DND-41 (cell line): ENCODE measurements around the gene ZC3H13.

Experiments
- ATAC-seq: fragments of 200-7000 bp; cut with Tn5 transposase; 3 replicates; pipeline ENCODE4 v1.9.1; 2021; ENCODE audit warnings: low read depth; ENCODE audit not compliant: insufficient read depth
- DNase-seq: peaks from one replicate; pipeline ENCODE4 v3.0.0-alpha.2; 2020
- H2AFZ ChIP-seq: 2 replicates; pipeline ENCODE4 v1.6.0; 2012; ENCODE audit warnings: low read depth, low read length
- H3K27ac ChIP-seq: 2 replicates; pipeline ENCODE4 v1.5.1; 2012; ENCODE audit warnings: low read length, inconsistent platforms
- H3K27me3 ChIP-seq: fragments of 200-600 bp; sonication (generic); 2 replicates; pipeline ENCODE4 v1.6.0; 2012; ENCODE audit warnings: low read length, mild to moderate bottlenecking, inconsistent platforms; ENCODE audit not compliant: insufficient read depth, poor library complexity
- H3K36me3 ChIP-seq: 2 replicates; pipeline ENCODE4 v1.5.1; 2012; ENCODE audit warnings: low read length, inconsistent platforms; ENCODE audit not compliant: insufficient read depth
- H3K4me1 ChIP-seq: 2 replicates; pipeline ENCODE4 v1.5.1; 2012; ENCODE audit warnings: mild to moderate bottlenecking, low read length; ENCODE audit not compliant: insufficient read depth
- H3K4me2 ChIP-seq: 2 replicates; pipeline ENCODE4 v1.6.0; 2012; ENCODE audit warnings: mild to moderate bottlenecking, moderate library complexity, low read length, inconsistent platforms; ENCODE audit not compliant: insufficient read depth
- H3K4me3 ChIP-seq, 2 experiments: fragments of 200-600 bp in 1 of 2; shearing (Covaris generic) in 1 of 2; 2 replicates each; pipeline ENCODE4 v1.5.1; 2012 to 2016; ENCODE audit warnings: inconsistent platforms in 2 of 2, low read length in 2 of 2, mild to moderate bottlenecking in 2 of 2, low read depth in 1 of 2, moderate library complexity in 1 of 2
- H3K79me2 ChIP-seq: 2 replicates; pipeline ENCODE4 v1.6.0; 2012; ENCODE audit warnings: low read length, inconsistent platforms; ENCODE audit not compliant: insufficient read depth
- H3K9ac ChIP-seq: 2 replicates; pipeline ENCODE4 v1.6.0; 2012; ENCODE audit warnings: low read depth, mild to moderate bottlenecking, inconsistent platforms, low read length, moderate library complexity
- H3K9me3 ChIP-seq: 2 replicates; pipeline ENCODE4 v1.5.1; 2012; ENCODE audit warnings: low read length, moderate library complexity, mild to moderate bottlenecking, inconsistent platforms; ENCODE audit not compliant: insufficient read depth, severe bottlenecking
- H4K20me1 ChIP-seq: 2 replicates; pipeline ENCODE4 v1.6.0; 2012; ENCODE audit warnings: low read length; ENCODE audit not compliant: insufficient read depth
- EZH2 ChIP-seq: IDR thresholded peaks from 3 replicates; pipeline ENCODE4 v1.6.1; 2012; ENCODE audit warnings: borderline replicate concordance, low read depth, mild to moderate bottlenecking, moderate library complexity, low read length, inconsistent platforms; ENCODE audit not compliant: severe bottlenecking
- TF ChIP-seq, protein P1 (sequence below): IDR thresholded peaks from 2 replicates; pipeline ENCODE4 v1.5.1; 2012; ENCODE audit warnings: borderline replicate concordance, low read length, moderate library complexity, mild to moderate bottlenecking; ENCODE audit not compliant: poor library complexity, severe bottlenecking; ENCODE audit errors: extremely low read depth

Gene ZC3H13

GRCh38 chr13:45932172-45932571 lies 120.4 kb downstream of the ZC3H13 start:
- no peaks in the 10 kb centered on the region for H3K79me2 ChIP-seq
- no peaks in the 10 kb centered on the region for H3K9me3 ChIP-seq
- no peak overlapping the region for H2AFZ ChIP-seq
- no peaks in the 10 kb centered on the region for H3K4me1 ChIP-seq
- H3K4me3 ChIP-seq: no peak overlapping the region
- DNase-seq: no peak
- H3K4me2 ChIP-seq: no peak overlapping the region
- peaks cover 5% of the 10 kb centered on the region for H3K27me3 ChIP-seq
- H4K20me1 ChIP-seq: no peaks in the 10 kb centered on the region
- H3K36me3 ChIP-seq: no peaks in the 10 kb centered on the region
- H3K9ac ChIP-seq: no peak overlapping the region
- no peak overlapping the region for H3K27ac ChIP-seq
- TF ChIP-seq EZH2: no peak
- TF ChIP-seq, protein P1, sequence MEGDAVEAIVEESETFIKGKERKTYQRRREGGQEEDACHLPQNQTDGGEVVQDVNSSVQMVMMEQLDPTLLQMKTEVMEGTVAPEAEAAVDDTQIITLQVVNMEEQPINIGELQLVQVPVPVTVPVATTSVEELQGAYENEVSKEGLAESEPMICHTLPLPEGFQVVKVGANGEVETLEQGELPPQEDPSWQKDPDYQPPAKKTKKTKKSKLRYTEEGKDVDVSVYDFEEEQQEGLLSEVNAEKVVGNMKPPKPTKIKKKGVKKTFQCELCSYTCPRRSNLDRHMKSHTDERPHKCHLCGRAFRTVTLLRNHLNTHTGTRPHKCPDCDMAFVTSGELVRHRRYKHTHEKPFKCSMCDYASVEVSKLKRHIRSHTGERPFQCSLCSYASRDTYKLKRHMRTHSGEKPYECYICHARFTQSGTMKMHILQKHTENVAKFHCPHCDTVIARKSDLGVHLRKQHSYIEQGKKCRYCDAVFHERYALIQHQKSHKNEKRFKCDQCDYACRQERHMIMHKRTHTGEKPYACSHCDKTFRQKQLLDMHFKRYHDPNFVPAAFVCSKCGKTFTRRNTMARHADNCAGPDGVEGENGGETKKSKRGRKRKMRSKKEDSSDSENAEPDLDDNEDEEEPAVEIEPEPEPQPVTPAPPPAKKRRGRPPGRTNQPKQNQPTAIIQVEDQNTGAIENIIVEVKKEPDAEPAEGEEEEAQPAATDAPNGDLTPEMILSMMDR: no peak
- no peak for ATAC-seq

- H3K4me3 ChIP-seq: no peak overlapping the region
- no peak overlapping the region for H3K9ac ChIP-seq
- ATAC-seq (no peak), DNase-seq (no peak)
- no peaks in the 10 kb centered on the region for H3K79me2 ChIP-seq
- no peak overlapping the region for H3K4me2 ChIP-seq
- H3K9me3 ChIP-seq: no peaks in the 10 kb centered on the region
- H3K4me1 ChIP-seq: no peaks in the 10 kb centered on the region
- no peak overlapping the region for H3K27ac ChIP-seq
- H3K27me3 ChIP-seq: peaks cover 3% of the 10 kb centered on the region
- no peaks in the 10 kb centered on the region for H4K20me1 ChIP-seq
- TF ChIP-seq, protein P1: no peak
- TF ChIP-seq EZH2: no peak
- no peaks in the 10 kb centered on the region for H3K36me3 ChIP-seq
- H2AFZ ChIP-seq: no peak overlapping the region
These were observed 121.3 kb downstream of the ZC3H13 start for GRCh38 chr13:45931211-45931610.

DNA sequence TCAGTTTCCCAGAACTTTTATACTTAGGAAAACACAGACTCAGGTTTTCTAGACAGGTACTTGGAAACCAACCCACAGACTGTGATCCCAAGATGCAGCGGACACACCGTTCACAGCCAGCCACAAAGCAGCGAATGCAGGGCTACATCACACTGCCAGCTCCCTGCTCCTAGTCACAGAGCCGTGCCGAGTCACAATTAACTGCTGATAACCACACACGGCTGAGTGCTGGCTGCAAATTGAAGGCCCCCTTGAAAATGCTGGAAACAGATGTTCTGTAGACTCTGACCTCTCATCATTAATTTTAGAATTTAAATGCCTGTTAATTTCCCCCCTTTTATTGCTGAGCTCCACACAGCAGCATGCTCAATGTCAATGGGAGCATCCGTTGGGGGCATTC lies 122.4 kb downstream of the ZC3H13 start:
- no peaks in the 10 kb centered on the region for H3K36me3 ChIP-seq
- H3K27me3 ChIP-seq: peaks cover 3% of the 10 kb centered on the region
- TF ChIP-seq, protein P1: no peak
- TF ChIP-seq EZH2: no peak
- H3K9ac ChIP-seq: no peak overlapping the region
- DNase-seq (no peak), ATAC-seq (no peak)
- no peak overlapping the region for H3K4me2 ChIP-seq
- H2AFZ ChIP-seq: no peak overlapping the region
- no peak overlapping the region for H3K27ac ChIP-seq
- no peak overlapping the region for H3K4me3 ChIP-seq
- no peaks in the 10 kb centered on the region for H3K9me3 ChIP-seq
- no peaks in the 10 kb centered on the region for H3K79me2 ChIP-seq
- H3K4me1 ChIP-seq: no peaks in the 10 kb centered on the region
- H4K20me1 ChIP-seq: no peaks in the 10 kb centered on the region

GRCh38 chr13:45928843-45929242 lies 123.7 kb downstream of the ZC3H13 start:
- Histone ChIP-seq H2AFZ (no peak overlapping the region), H3K27me3 (peaks cover 3% of the 10 kb centered on the region), H3K79me2 (no peaks in the 10 kb centered on the region), H3K36me3 (no peaks in the 10 kb centered on the region), H3K4me1 (no peaks in the 10 kb centered on the region), H3K9me3 (no peaks in the 10 kb centered on the region), H3K4me3 (no peak overlapping the region), H3K9ac (no peak overlapping the region), H3K4me2 (no peak overlapping the region), H3K27ac (no peak overlapping the region), H4K20me1 (no peaks in the 10 kb centered on the region)
- no peak for ATAC-seq
- no peak for DNase-seq
- TF ChIP-seq, protein P1: no peak
- no peak for TF ChIP-seq EZH2
